Small intestine (tissue), 7 donors: ENCODE measurements around the gene DHRS4. TPM values are rescaled to one million over a fixed set of nuclear protein-coding genes. Genes with fewer than 3 reads are reported as not detected.
"Not testable (repeated sequence)": the region's sequence is repeated elsewhere in the genome, so short reads cannot be mapped to it uniquely, and the experiment has no call there.

Experiments used
- DNase-seq, 2 donors: peaks; one replicate each; pipeline versions ENCODE4 v3.0.0 to v3.0.0-alpha.2; 2013
- FAIRE-seq: peaks from 2 replicates; lab custom pipeline; 2012; peaks lifted over from hg19 to GRCh38; lab: Jason Lieb, UNC
- H3K27ac ChIP-seq, 3 donors: one replicate each; pipeline ENCODE4 v1.5.1; 2013; ENCODE audit warnings: low read length in 2 of 3, mild to moderate bottlenecking in 2 of 3, control low read depth in 1 of 3, inconsistent platforms in 1 of 3, low read depth in 1 of 3, moderate library complexity in 1 of 3
- H3K27me3 ChIP-seq, 3 donors: one replicate each; pipeline ENCODE4 v1.6.1; 2013; ENCODE audit warnings: low read length in 3 of 3, inconsistent platforms in 1 of 3; ENCODE audit not compliant: control insufficient read depth in 3 of 3, insufficient read depth in 3 of 3
- H3K36me3 ChIP-seq, 3 donors: one replicate each; pipeline ENCODE4 v1.6.1; 2013; ENCODE audit warnings: low read length in 3 of 3, inconsistent platforms in 1 of 3, low read depth in 1 of 3, mild to moderate bottlenecking in 1 of 3, moderate library complexity in 1 of 3; ENCODE audit not compliant: control insufficient read depth in 3 of 3, insufficient read depth in 2 of 3
- H3K4me1 ChIP-seq, 3 donors: one replicate each; pipeline ENCODE4 v1.6.1; 2013; ENCODE audit warnings: low read length in 2 of 3, inconsistent platforms in 1 of 3, low read depth in 1 of 3, mild to moderate bottlenecking in 1 of 3, moderate library complexity in 1 of 3; ENCODE audit not compliant: control insufficient read depth in 3 of 3, insufficient read depth in 2 of 3
- H3K4me3 ChIP-seq, 3 donors: one replicate each; pipeline ENCODE4 v1.5.1; 2013; ENCODE audit warnings: low read length in 3 of 3, control low read depth in 1 of 3, inconsistent platforms in 1 of 3, low read depth in 1 of 3, mild to moderate bottlenecking in 1 of 3, moderate library complexity in 1 of 3
- H3K9me3 ChIP-seq, 2 donors: one replicate each; pipeline ENCODE4 v1.6.1; 2013; ENCODE audit warnings: low read depth in 1 of 2, low read length in 1 of 2; ENCODE audit not compliant: control insufficient read depth in 2 of 2, insufficient read depth in 1 of 2
- WGBS, 3 donors: extraction: QIAGEN DNeasy Blood & Tissue Kit; methylation state at CpG; one replicate each; pipeline ENCODE4 v1.1.7; 2013; 5-methylcytosine and 5-hydroxymethylcytosine counted together
- polyA plus RNA-seq, 4 donors: library from polyadenylated mRNA; stranded (reverse) in 3 of 4; unstranded in 1 of 4; fragments of 200-250 nt in 3 of 4; fragments of 120-200 nt in 1 of 4; gene quantifications; one replicate each; pipeline versions ENCODE4 v1.2.1 to v1.2.3, GENCODE V29; 2013
- donor health status: healthy with polysubstance abuse.
- donor health status: control.
- donor health status: control.
- donor health status: Bipolar disorder and iron deficiency.
- donor health status: healthy.

Gene DHRS4
- polyA plus RNA-seq, 4 donors: 61.6 to 163 (median 135) TPM

- not testable (repeated sequence) for H3K27ac ChIP-seq, DNase-seq, H3K4me1 ChIP-seq, H3K36me3 ChIP-seq, H3K27me3 ChIP-seq, H3K4me3 ChIP-seq, FAIRE-seq, H3K9me3 ChIP-seq
Measured at GRCh38 chr14:23974041-23974440, 20.5 kb downstream of the DHRS4 start.

- DNase-seq: peak in 1 of 2 donors; percentile 19
- H3K27me3 ChIP-seq, H3K36me3 ChIP-seq, H3K27ac ChIP-seq, H3K9me3 ChIP-seq, H3K4me3 ChIP-seq, H3K4me1 ChIP-seq, FAIRE-seq: not testable (repeated sequence)
- 48 to 74% (median 48%) methylated on average over 2 of the region's 2 CpGs for WGBS, 3 donors
Measured at GRCh38 chr14:23977208-23977607, 23.6 kb downstream of the DHRS4 start.

- not testable (repeated sequence) for H3K4me1 ChIP-seq, H3K36me3 ChIP-seq, H3K4me3 ChIP-seq, H3K27me3 ChIP-seq, H3K9me3 ChIP-seq, FAIRE-seq
- WGBS, 3 donors: 31 to 74% (median 51%) methylated on average over 10 of the region's 10 CpGs
- H3K27ac ChIP-seq: peak overlapping the region in 1 of 3 donors; percentile 45
- peak in 1 of 2 donors; percentile 65 for DNase-seq
Measured at GRCh38 chr14:23981951-23982813, 28.6 kb downstream of the DHRS4 start.

GRCh38 chr14:23984891-23985602 lies 31.5 kb downstream of the DHRS4 start:
- Histone ChIP-seq H3K27ac (no peak overlapping the region), H3K4me3 (no peak overlapping the region), H3K4me1 (peaks cover 4 to 9% (median 4%) of the 10 kb centered on the region in 3 donors), H3K27me3 (no peaks in the 10 kb centered on the region), H3K36me3 (no peaks in the 10 kb centered on the region), H3K9me3 (peaks cover 0 to 3% of the 10 kb centered on the region in 2 donors)
- DNase-seq (peak; percentile 27 to 30), FAIRE-seq (no peak)
- WGBS, 3 donors: 48 to 63% (median 59%) methylated on average over 4 of the region's 4 CpGs

- not testable (repeated sequence) for FAIRE-seq, H3K36me3 ChIP-seq, DNase-seq, H3K27me3 ChIP-seq, H3K4me1 ChIP-seq, H3K9me3 ChIP-seq
- Histone ChIP-seq H3K4me3 (peak overlapping the region in 2 of 3 donors; percentile 36 to 40), H3K27ac (peak overlapping the region; percentile 17 to 22 (median 21))
- 40 to 70% (median 59%) methylated on average over 4 to 6 of the region's 6 CpGs for WGBS, 3 donors
Measured at GRCh38 chr14:23988223-23988606, 34.6 kb downstream of the DHRS4 start.

- 4 to 8% (median 6%) methylated on average over 36 to 40 of the region's 40 CpGs for WGBS, 3 donors
- not testable (repeated sequence) for FAIRE-seq, H3K4me1 ChIP-seq, H3K36me3 ChIP-seq, H3K9me3 ChIP-seq, H3K27me3 ChIP-seq
- H3K4me3 ChIP-seq: peak within 1 kb of the TSS in 2 of 3 donors; percentile 36 to 40
- H3K27ac ChIP-seq: peak within 1 kb of the TSS; percentile 22 to 67 (median 44)
- DNase-seq: peak; percentile 91 to 94
Measured at GRCh38 chr14:23988607-23989363, 35.2 kb downstream of the DHRS4 start, which contains the start of gene DHRS4L2. Gene DHRS4L2 (plus strand): TSS chr14:23988929. CDS start chr14:23988948, 19 bp downstream.

- not testable (repeated sequence) for H3K9me3 ChIP-seq, H3K36me3 ChIP-seq, H3K4me1 ChIP-seq, H3K4me3 ChIP-seq, H3K27me3 ChIP-seq, FAIRE-seq
- peak in 1 of 2 donors; percentile 84 for DNase-seq
- H3K27ac ChIP-seq: peak overlapping the region in 2 of 3 donors; percentile 22 to 67
- WGBS, 3 donors: 28 to 54% (median 39%) methylated on average over 19 to 21 of the region's 21 CpGs
Measured at GRCh38 chr14:23989734-23990445, 36.3 kb downstream of the DHRS4 start.
